ENCODE measurements around the gene ZDHHC8. TPM values are rescaled to one million over a fixed set of nuclear protein-coding genes. Genes with fewer than 3 reads are reported as not detected.

Gene ZDHHC8
- total RNA-seq, 2 donors from 2014 or later = 41.6 to 47.6 TPM

GRCh38 chr22:20140521-20140964 is 8.9 kb downstream of the ZDHHC8 start:
- no peaks in the 10 kb centered on the region for H3K36me3 Mint-ChIP-seq (ENCODE audit: insufficient read depth in 2 of 2)
- no peak for ATAC-seq (replicated peaks in 1 of 2)
- H3K27me3 Mint-ChIP-seq (ENCODE audit: low read depth) = no peaks in the 10 kb centered on the region

DNA sequence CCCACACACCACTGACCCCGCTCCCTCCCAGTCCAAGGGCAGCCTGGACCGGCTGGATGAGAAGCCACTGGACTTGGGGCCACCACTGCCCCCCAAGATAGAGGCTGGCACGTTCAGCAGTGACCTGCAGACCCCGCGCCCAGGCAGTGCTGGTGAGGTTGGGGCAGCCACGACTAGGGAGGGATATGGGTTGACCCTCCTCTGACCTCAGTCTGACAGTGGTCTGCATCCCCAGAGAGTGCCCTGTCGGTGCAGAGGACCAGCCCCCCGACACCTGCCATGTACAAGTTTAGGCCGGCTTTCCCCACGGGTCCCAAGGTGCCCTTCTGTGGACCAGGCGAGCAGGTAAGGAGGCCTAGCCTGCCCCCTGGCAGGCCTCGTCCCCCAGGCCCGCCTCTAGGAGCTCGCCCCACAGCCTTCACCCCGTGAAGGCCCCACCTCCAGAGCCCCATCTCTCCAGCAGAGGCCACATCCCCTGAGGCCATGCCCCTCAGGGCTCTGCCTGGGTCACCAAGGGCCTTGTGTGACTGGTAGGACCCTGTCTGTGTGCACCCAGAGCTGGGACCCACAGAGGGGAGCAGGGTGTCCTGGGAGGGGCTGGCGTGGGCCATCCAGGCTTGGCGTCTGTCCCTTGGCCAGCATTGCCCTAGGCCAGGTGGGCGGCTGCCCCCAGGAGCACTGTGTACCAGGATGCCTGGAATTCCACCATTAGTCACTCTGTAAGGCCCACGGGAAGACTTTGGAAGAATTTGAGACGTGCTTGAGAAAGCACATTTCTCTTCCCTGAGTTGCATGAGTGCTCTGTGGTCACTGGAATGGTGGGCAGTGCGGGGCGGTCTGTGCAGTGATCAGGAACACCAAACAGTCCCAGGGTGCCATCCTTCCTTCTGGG is 9.8 kb downstream of the ZDHHC8 start:
- H3K4me3 Mint-ChIP-seq = no peak overlapping the region
- no peaks in the 10 kb centered on the region for H3K9me3 Mint-ChIP-seq
- no peak for ATAC-seq (replicated peaks in 1 of 2)
- no peaks in the 10 kb centered on the region for H3K27me3 Mint-ChIP-seq (ENCODE audit: low read depth)
- no peak for DNase-seq
- H3K36me3 Mint-ChIP-seq (ENCODE audit: insufficient read depth in 2 of 2) = no peaks in the 10 kb centered on the region
- peaks cover under 1% of the 10 kb centered on the region for H3K4me1 Mint-ChIP-seq (ENCODE audit: low read depth)
- H3K27ac Mint-ChIP-seq = no peak overlapping the region

More at GRCh38 chr22:20140521-20140964, 8.9 kb downstream of the ZDHHC8 start:
- Mint-ChIP-seq H3K27ac (no peak overlapping the region), H3K9me3 (no peaks in the 10 kb centered on the region), H3K4me1 (ENCODE audit: low read depth) (peaks cover 5% of the 10 kb centered on the region), H3K4me3 (no peak overlapping the region)
- no peak for DNase-seq

- H3K27ac Mint-ChIP-seq = no peak overlapping the region
- no peak overlapping the region for H3K4me3 Mint-ChIP-seq
- no peaks in the 10 kb centered on the region for H3K36me3 Mint-ChIP-seq (ENCODE audit: insufficient read depth in 2 of 2)
- no peaks in the 10 kb centered on the region for H3K27me3 Mint-ChIP-seq (ENCODE audit: low read depth)
- H3K4me1 Mint-ChIP-seq (ENCODE audit: low read depth) = no peaks in the 10 kb centered on the region
- no peak for ATAC-seq (replicated peaks in 1 of 2)
- no peak for DNase-seq
- H3K9me3 Mint-ChIP-seq = no peaks in the 10 kb centered on the region
These were observed 11.4 kb downstream of the ZDHHC8 start for GRCh38 chr22:20142711-20143621.

DNA sequence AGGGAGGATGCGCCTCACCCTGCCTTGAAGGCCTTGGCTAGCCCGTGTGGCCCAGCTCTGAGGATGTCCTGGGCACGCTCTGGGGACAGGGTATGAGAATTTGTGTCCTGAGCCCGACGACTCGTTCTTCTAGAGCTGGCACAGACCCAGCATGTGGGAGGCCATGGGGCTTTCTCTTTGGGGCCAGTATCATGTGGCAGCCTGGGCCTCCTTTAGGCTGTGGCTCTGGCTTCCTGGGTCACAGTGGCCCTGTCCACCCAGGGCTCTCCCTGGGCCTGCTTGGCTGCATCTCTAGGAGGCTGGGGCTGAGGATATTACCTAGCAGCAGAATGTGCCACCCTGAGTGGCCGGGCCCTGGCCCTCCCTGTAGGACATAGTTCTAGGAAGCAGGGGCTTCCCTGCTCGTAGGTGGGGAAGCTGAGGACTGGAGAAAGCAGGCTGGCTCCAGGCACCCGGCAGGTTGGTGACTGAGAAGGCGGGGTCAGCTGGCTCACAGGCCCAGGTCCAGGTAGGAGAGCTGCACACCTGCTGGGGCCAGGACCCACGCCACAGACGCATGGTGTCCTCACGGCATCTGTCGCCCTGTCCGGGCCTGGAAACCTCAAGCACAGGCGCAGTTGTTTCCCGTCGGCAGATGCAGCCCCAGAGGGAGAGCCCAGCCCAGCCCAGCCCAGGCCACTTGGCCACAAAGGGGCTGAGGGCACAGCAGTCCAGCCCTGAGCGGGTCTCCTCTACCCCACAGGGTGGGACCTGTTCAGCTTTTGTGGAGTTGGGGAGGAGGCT is 12.5 kb downstream of the ZDHHC8 start:
- no peak for ATAC-seq (replicated peaks in 1 of 2)
- Mint-ChIP-seq H3K9me3 (no peaks in the 10 kb centered on the region), H3K27me3 (ENCODE audit: low read depth) (no peaks in the 10 kb centered on the region), H3K27ac (no peak overlapping the region), H3K4me1 (ENCODE audit: low read depth) (no peaks in the 10 kb centered on the region), H3K36me3 (ENCODE audit: insufficient read depth in 2 of 2) (no peaks in the 10 kb centered on the region), H3K4me3 (no peak overlapping the region)
- no peak for DNase-seq

- no peaks in the 10 kb centered on the region for H3K4me1 Mint-ChIP-seq (ENCODE audit: low read depth)
- H3K27me3 Mint-ChIP-seq (ENCODE audit: low read depth) = no peaks in the 10 kb centered on the region
- no peaks in the 10 kb centered on the region for H3K36me3 Mint-ChIP-seq (ENCODE audit: insufficient read depth in 2 of 2)
- no peak overlapping the region for H3K27ac Mint-ChIP-seq
- no peak overlapping the region for H3K4me3 Mint-ChIP-seq
- no peaks in the 10 kb centered on the region for H3K9me3 Mint-ChIP-seq
- ATAC-seq (replicated peaks in 1 of 2) (no peak), DNase-seq (no peak)
These were observed 13.7 kb downstream of the ZDHHC8 start for GRCh38 chr22:20145206-20145831.

GRCh38 chr22:20145832-20146223 is 14.2 kb downstream of the ZDHHC8 start:
- DNase-seq = no peak

GRCh38 chr22:20146777-20147176 is 15.2 kb downstream of the ZDHHC8 start:
- DNase-seq = no peak
- no peaks in the 10 kb centered on the region for H3K27me3 Mint-ChIP-seq (ENCODE audit: low read depth)
- no peaks in the 10 kb centered on the region for H3K9me3 Mint-ChIP-seq
- H3K36me3 Mint-ChIP-seq (ENCODE audit: insufficient read depth in 2 of 2) = no peaks in the 10 kb centered on the region
- no peak overlapping the region for H3K27ac Mint-ChIP-seq
- ATAC-seq (replicated peaks in 1 of 2) = no peak
- no peaks in the 10 kb centered on the region for H3K4me1 Mint-ChIP-seq (ENCODE audit: low read depth)
- no peak overlapping the region for H3K4me3 Mint-ChIP-seq

More at GRCh38 chr22:20145832-20146223, 14.2 kb downstream of the ZDHHC8 start:
- Mint-ChIP-seq H3K9me3 (no peaks in the 10 kb centered on the region), H3K4me1 (ENCODE audit: low read depth) (no peaks in the 10 kb centered on the region), H3K27ac (no peak overlapping the region), H3K27me3 (ENCODE audit: low read depth) (no peaks in the 10 kb centered on the region), H3K4me3 (no peak overlapping the region), H3K36me3 (ENCODE audit: insufficient read depth in 2 of 2) (no peaks in the 10 kb centered on the region)
- ATAC-seq (replicated peaks in 1 of 2) = no peak

DNA sequence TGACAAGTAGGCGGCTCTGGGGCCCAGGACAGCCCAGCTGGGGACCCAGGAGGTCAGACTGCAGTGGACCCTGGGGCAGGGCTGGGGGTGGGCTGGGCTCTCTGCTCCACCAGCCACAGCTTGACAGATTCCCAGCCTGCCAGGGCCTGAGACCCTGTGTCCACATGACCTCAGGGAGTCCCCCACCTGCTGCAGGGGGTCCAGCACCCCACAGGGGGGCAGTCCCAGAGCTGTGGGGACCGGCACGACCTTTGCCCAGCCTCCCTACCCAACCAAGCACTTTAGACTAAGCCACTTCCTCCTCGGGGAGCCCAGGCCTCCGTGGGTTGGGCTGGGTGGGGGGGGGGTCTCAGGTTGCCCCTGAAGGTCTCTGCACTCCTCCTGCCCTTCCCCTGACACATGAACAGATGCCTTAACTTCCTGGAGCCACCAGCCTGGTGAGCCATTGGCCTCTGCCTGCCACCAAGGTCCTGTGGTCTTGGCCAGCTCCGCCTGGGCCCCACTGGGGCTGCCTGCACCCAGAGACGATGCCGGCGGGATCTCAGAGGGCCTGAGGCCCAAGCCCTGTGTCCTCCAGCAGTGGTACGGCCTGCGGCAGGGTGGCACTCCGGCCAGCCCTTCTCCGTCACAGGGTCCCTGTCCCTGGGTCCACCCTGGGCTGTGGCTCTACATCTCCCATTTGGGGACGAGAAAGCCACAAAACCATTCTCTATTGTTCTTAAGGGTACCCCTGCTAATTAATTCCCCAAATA is 15.8 kb downstream of the ZDHHC8 start:
- H3K36me3 Mint-ChIP-seq (ENCODE audit: insufficient read depth in 2 of 2) = no peaks in the 10 kb centered on the region
- no peak for ATAC-seq (replicated peaks in 1 of 2)
- H3K27me3 Mint-ChIP-seq (ENCODE audit: low read depth) = no peaks in the 10 kb centered on the region
- no peaks in the 10 kb centered on the region for H3K9me3 Mint-ChIP-seq
- H3K4me3 Mint-ChIP-seq = no peak overlapping the region
- no peaks in the 10 kb centered on the region for H3K4me1 Mint-ChIP-seq (ENCODE audit: low read depth)
- no peak overlapping the region for H3K27ac Mint-ChIP-seq
- no peak for DNase-seq

DNA sequence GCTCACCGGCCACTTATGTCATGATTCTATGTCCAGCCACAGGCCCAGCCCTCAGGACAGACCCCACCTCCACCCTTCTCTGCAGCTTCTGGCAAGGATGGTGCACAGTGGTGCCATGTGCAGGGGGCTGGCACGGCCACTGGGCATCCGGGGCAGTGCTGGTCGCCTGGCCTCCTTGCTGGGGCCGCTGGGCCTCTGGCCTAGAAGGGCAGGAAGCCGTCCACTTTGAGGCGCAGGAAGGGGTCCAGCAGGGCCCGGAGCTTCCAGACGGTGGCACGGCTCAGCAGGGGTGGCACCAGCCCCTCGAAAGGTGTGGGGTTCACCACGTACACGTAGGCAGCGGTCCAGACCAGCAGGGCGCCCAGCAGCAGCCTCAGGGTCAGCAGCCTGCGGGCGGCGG is 16.8 kb downstream of the ZDHHC8 start:
- Mint-ChIP-seq H3K4me3 (no peak overlapping the region), H3K27me3 (ENCODE audit: low read depth) (no peaks in the 10 kb centered on the region), H3K9me3 (no peaks in the 10 kb centered on the region), H3K36me3 (ENCODE audit: insufficient read depth in 2 of 2) (no peaks in the 10 kb centered on the region), H3K27ac (no peak overlapping the region), H3K4me1 (ENCODE audit: low read depth) (no peaks in the 10 kb centered on the region)
- DNase-seq (no peak), ATAC-seq (replicated peaks in 1 of 2) (no peak)

- Mint-ChIP-seq H3K4me3 (no peak overlapping the region), H3K27me3 (ENCODE audit: low read depth) (no peaks in the 10 kb centered on the region), H3K9me3 (no peaks in the 10 kb centered on the region), H3K36me3 (ENCODE audit: insufficient read depth in 2 of 2) (no peaks in the 10 kb centered on the region), H3K4me1 (ENCODE audit: low read depth) (no peaks in the 10 kb centered on the region), H3K27ac (no peak overlapping the region)
- no peak for ATAC-seq (replicated peaks in 1 of 2)
- DNase-seq = no peak
These were observed 17.9 kb downstream of the ZDHHC8 start for GRCh38 chr22:20149257-20150250.

Data from activated T-cell treated with anti-CD3 and anti-CD28 coated beads, Interleukin-2, amount 50 U/mL, for 72 hours (primary cell).